GM12864 (cell line): ENCODE results near the gene PIP5K1B.

ENCODE experiments used
- DNase-seq: peaks from one replicate; pipeline ENCODE4 v3.0.0-alpha.2; 2011; ENCODE audit warnings: low read depth
- H3K4me3 ChIP-seq: 2 replicates; pipeline ENCODE4 v1.5.1; 2011; ENCODE audit warnings: mild to moderate bottlenecking, low read depth, low read length, control low read depth
- TF ChIP-seq, protein P1 (sequence below): IDR thresholded peaks from 2 replicates; pipeline ENCODE4 v1.5.1; 2011; ENCODE audit warnings: low read depth, mild to moderate bottlenecking, moderate library complexity, low read length, control low read depth, inconsistent platforms; ENCODE audit errors: missing control alignments

PIP5K1B gene

GRCh38 chr9:68949271-68950000, 244.4 kb downstream of the PIP5K1B start:
- DNase-seq = no peak
- TF ChIP-seq, protein P1, sequence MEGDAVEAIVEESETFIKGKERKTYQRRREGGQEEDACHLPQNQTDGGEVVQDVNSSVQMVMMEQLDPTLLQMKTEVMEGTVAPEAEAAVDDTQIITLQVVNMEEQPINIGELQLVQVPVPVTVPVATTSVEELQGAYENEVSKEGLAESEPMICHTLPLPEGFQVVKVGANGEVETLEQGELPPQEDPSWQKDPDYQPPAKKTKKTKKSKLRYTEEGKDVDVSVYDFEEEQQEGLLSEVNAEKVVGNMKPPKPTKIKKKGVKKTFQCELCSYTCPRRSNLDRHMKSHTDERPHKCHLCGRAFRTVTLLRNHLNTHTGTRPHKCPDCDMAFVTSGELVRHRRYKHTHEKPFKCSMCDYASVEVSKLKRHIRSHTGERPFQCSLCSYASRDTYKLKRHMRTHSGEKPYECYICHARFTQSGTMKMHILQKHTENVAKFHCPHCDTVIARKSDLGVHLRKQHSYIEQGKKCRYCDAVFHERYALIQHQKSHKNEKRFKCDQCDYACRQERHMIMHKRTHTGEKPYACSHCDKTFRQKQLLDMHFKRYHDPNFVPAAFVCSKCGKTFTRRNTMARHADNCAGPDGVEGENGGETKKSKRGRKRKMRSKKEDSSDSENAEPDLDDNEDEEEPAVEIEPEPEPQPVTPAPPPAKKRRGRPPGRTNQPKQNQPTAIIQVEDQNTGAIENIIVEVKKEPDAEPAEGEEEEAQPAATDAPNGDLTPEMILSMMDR = peak; percentile 39
- H3K4me3 ChIP-seq = no peak overlapping the region

DNA sequence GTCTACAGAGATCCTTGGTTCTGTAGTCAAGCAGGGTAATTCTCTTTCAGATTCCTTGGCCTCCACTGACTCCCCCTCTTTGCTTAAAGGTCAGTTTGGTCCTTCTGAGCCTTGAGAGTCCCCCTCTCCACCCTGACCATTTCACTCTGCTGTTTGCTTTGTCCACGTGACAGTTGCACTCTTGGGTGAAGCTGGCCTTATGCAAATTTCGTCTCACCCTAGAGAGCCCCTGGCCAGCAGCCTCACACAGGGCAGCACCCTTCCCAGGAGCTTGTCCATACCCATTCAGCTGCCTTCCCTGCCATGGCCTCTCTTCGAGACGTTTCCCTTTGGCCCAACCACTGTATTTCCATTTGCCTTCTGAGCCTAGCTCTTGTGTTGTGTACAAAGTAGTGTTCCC, 245.1 kb downstream of the PIP5K1B start:
- no peak overlapping the region for H3K4me3 ChIP-seq
- TF ChIP-seq, protein P1 = no peak
- DNase-seq = no peak

GRCh38 chr9:68950689-68951088, 245.6 kb downstream of the PIP5K1B start:
- TF ChIP-seq, protein P1 = no peak
- no peak overlapping the region for H3K4me3 ChIP-seq
- DNase-seq = no peak

DNA sequence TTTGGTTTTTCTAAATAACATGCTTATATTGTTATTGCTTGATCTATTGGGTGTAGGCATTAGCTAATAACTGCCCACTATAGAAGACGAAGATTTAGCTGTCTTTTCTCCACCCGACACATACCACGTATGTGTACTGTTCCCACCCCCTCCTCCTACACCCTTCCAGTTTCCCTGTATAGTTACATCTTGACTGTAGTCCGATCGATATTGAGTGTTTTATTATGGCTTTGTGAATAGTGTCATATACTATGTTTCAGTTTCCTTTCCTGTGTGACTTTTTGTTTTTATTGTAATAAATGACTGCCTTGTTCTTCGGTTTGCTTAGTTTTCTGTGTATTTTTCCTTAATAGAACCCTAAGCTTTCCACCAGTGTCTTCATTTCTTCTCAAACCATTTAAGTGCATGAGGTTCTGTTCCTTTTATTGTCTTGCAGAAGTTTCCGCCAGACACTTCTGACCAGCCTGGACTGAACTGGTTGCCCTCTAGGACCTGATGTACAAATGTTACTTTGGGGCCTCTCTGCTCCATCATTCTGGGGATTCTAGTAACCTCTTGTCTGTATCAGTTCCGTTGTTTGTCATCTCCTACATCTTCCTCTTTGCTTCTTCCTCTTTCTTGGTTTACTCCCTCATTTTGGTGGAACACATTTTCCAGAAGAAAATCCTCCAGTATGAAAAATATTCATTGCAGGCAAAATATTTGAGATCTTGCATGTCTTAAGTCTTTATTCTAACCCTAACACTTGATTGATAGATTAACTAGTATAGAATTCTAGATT, 247.0 kb downstream of the PIP5K1B start:
- DNase-seq = no peak
- TF ChIP-seq, protein P1 = no peak
- H3K4me3 ChIP-seq = no peak overlapping the region; the same call in 1 of the 2 replicates

DNA sequence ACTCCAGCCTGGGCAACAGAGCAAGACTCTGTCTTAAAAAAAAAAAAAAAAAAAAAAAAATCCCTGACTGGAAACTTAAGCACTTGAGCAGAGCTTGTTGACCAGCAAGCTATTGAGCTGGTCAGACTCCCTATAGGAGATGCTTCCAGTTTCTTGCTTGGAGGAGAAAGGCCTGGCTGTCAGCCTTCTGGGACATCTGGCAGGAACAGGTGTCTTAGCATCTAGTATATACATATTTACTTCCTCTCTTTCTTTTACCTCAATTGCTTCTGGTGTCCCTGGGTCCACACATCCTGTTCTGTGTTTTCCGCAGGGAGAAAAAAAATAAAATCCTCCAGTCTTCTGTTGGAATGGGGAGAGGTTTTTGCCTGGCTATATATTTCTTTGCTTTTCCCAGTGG, 248.7 kb downstream of the PIP5K1B start:
- H3K4me3 ChIP-seq = no peak overlapping the region
- no peak for DNase-seq
- TF ChIP-seq, protein P1 = no peak

- TF ChIP-seq, protein P1 = no peak
- H3K4me3 ChIP-seq = no peak overlapping the region
- no peak for DNase-seq
These were observed 250.3 kb downstream of the PIP5K1B start for GRCh38 chr9:68955330-68955729.
